Gastroesophageal sphincter (tissue), 4 donors: Measurements from ENCODE around the gene CDV3. TPM values are rescaled to one million over a fixed set of nuclear protein-coding genes. Genes with fewer than 3 reads are reported as not detected.
"Not testable (repeated sequence)": the region's sequence is repeated elsewhere in the genome, so short reads cannot be mapped to it uniquely, and the experiment has no call there.

ENCODE experiments used
- ATAC-seq: fragments of 150-250 bp; one replicate; pipeline ENCODE4 v1.9.1; 2016; ENCODE audit warnings: mild to moderate bottlenecking, moderate library complexity
- H3K27ac ChIP-seq, 4 donors: fragments of 200-600 bp; sonication (generic) in 3 of 4; 1 replicate in 3 of 4; 2 replicates in 1 of 4; pipeline ENCODE4 v1.5.1; 2016 to 2019
- H3K27me3 ChIP-seq: fragments of 200-600 bp; sonication (generic); one replicate; pipeline ENCODE4 v1.5.1; 2019
- H3K36me3 ChIP-seq, 2 donors: fragments of 200-600 bp; sonication (generic); one replicate each; pipeline ENCODE4 v1.5.1; 2019; ENCODE audit warnings: control low read depth in 1 of 2
- H3K4me1 ChIP-seq, 3 donors: fragments of 200-600 bp; sonication (generic); 1 replicate in 2 of 3; 2 replicates in 1 of 3; pipeline ENCODE4 v1.5.1; 2016 to 2019; ENCODE audit warnings: control low read depth in 2 of 3
- H3K4me3 ChIP-seq, 2 donors: fragments of 200-600 bp; sonication (generic); one replicate each; pipeline ENCODE4 v1.5.1; 2019; ENCODE audit warnings: mild to moderate bottlenecking in 1 of 2, moderate library complexity in 1 of 2
- H3K9me3 ChIP-seq, 3 donors: fragments of 200-600 bp; sonication (generic); one replicate each; pipeline ENCODE4 v1.5.1; 2017 to 2019; ENCODE audit warnings: control low read depth in 2 of 3
- CTCF ChIP-seq, 4 experiments: fragments of 200-600 bp in 2 of 4; fragments of 450-650 bp in 2 of 4; sonication (generic) in 1 of 4; IDR thresholded peaks; one replicate each; pipeline ENCODE4 v1.5.1; 2017 to 2019; ENCODE audit warnings: antibody characterized with exemption in 4 of 4, mild to moderate bottlenecking in 2 of 4, moderate library complexity in 2 of 4
- EP300 ChIP-seq: sonication (generic); formaldehyde crosslinking; IDR thresholded peaks from one replicate; pipeline ENCODE4 v1.6.1; 2017; ENCODE audit warnings: antibody characterized with exemption, mild to moderate bottlenecking
- POLR2A ChIP-seq, 2 donors: fragments of 450-650 bp; IDR thresholded peaks; one replicate each; pipeline ENCODE4 v1.6.1; 2017; ENCODE audit warnings: antibody characterized with exemption in 2 of 2, mild to moderate bottlenecking in 2 of 2, moderate library complexity in 1 of 2
- POLR2AphosphoS5 ChIP-seq: sonication (generic); formaldehyde crosslinking; IDR thresholded peaks from one replicate; pipeline ENCODE4 v1.6.1; 2017; ENCODE audit warnings: antibody characterized with exemption
- WGBS, 2 donors: methylation state at CpG; one replicate each; pipeline ENCODE4 v1.1.5; 2018; ENCODE audit warnings: low coverage in 1 of 2; 5-methylcytosine and 5-hydroxymethylcytosine counted together
- total RNA-seq, 4 donors: library from RNA; depleted of rRNA; stranded (reverse); fragments of >200 nt; gene quantifications; one replicate each; pipeline ENCODE4 v1.1.0, GENCODE V29; 2016

CDV3 gene
- total RNA-seq, 4 donors from 2014 or later = 152 to 293 (median 221) TPM

GRCh38 chr3:133532951-133533350, 40.5 kb upstream of the CDV3 start:
- Histone ChIP-seq H3K27ac (no peak overlapping the region), H3K27me3 (no peaks in the 10 kb centered on the region), H3K4me1 (peaks cover 4 to 17% (median 10%) of the 10 kb centered on the region in 3 donors), H3K4me3 (no peak overlapping the region), H3K36me3 (no peaks in the 10 kb centered on the region), H3K9me3 (no peaks in the 10 kb centered on the region)
- TF ChIP-seq CTCF (IDR thresholded peaks at IDR 0.05) (no peak), POLR2AphosphoS5 (no peak), EP300 (no peak), POLR2A (IDR thresholded peaks at IDR 0.05) (no peak)
- no peak for ATAC-seq
- WGBS, 2 donors = 66 to 100% methylated on average over 1 to 4 of the region's 5 CpGs

- Histone ChIP-seq H3K27me3 (no peaks in the 10 kb centered on the region), H3K36me3 (no peaks in the 10 kb centered on the region), H3K4me1 (peaks cover 4 to 17% (median 10%) of the 10 kb centered on the region in 3 donors), H3K4me3 (no peak overlapping the region), H3K9me3 (no peaks in the 10 kb centered on the region), H3K27ac (peak overlapping the region; percentile 46 to 72 (median 62))
- no peak for TF ChIP-seq CTCF (IDR thresholded peaks at IDR 0.05)
- peak; percentile 57 for TF ChIP-seq POLR2AphosphoS5
- TF ChIP-seq POLR2A (IDR thresholded peaks at IDR 0.05) = no peak
- peak; percentile 77 for ATAC-seq
- WGBS, 2 donors = 9% methylated on average over 1 of the region's 1 CpG; no CpG with 5 or more reads in 1 of the 2 donors
Measured at GRCh38 chr3:133535971-133536881, 37.3 kb upstream of the CDV3 start.

- H3K36me3 ChIP-seq, H3K4me3 ChIP-seq, H3K9me3 ChIP-seq, H3K27ac ChIP-seq, H3K27me3 ChIP-seq, ATAC-seq: not testable (repeated sequence)
- H3K4me1 ChIP-seq = peaks cover 4 to 17% (median 10%) of the 10 kb centered on the region in 3 donors
- 87 to 96% methylated on average over 3 to 8 of the region's 11 CpGs for WGBS, 2 donors
Measured at GRCh38 chr3:133537131-133537530, 36.4 kb upstream of the CDV3 start.

- TF ChIP-seq POLR2A (IDR thresholded peaks at IDR 0.05) (no peak), POLR2AphosphoS5 (no peak), CTCF (IDR thresholded peaks at IDR 0.05) (no peak), EP300 (no peak)
- H3K4me1 ChIP-seq = peaks cover 4 to 17% (median 10%) of the 10 kb centered on the region in 3 donors
- WGBS, 2 donors = 100% methylated on average over 1 to 2 of the region's 2 CpGs
- no peak overlapping the region for H3K4me3 ChIP-seq
- no peak overlapping the region for H3K27ac ChIP-seq
- H3K36me3 ChIP-seq = no peaks in the 10 kb centered on the region
- no peaks in the 10 kb centered on the region for H3K9me3 ChIP-seq
- ATAC-seq = no peak
- H3K27me3 ChIP-seq = no peaks in the 10 kb centered on the region
Measured at GRCh38 chr3:133538154-133538553, 35.3 kb upstream of the CDV3 start.

GRCh38 chr3:133540896-133541674, 32.4 kb upstream of the CDV3 start:
- no peak for TF ChIP-seq POLR2A (IDR thresholded peaks at IDR 0.05)
- no peak for ATAC-seq
- Histone ChIP-seq H3K36me3 (no peaks in the 10 kb centered on the region), H3K27me3 (no peaks in the 10 kb centered on the region), H3K27ac (no peak overlapping the region), H3K4me1 (peaks cover 1 to 9% (median 6%) of the 10 kb centered on the region in 3 donors), H3K9me3 (no peaks in the 10 kb centered on the region), H3K4me3 (no peak overlapping the region)
- WGBS, 2 donors = 67 to 80% methylated on average over 1 to 2 of the region's 2 CpGs
